Urinary bladder (tissue), 2 donors: ENCODE measurements around the gene SLC9C1. TPM values are rescaled to one million over a fixed set of nuclear protein-coding genes. Genes with fewer than 3 reads are reported as not detected.

Experiments used
- polyA plus RNA-seq: library from polyadenylated mRNA; stranded (reverse); fragments of 200-250 nt; gene quantifications from one replicate; pipeline ENCODE4 v1.2.3, GENCODE V29; 2013
- small RNA-seq: library from RNA; depleted of rRNA; stranded (forward); fragments of <200 nt; gene quantifications from one replicate; pipeline ENCODE3, GENCODE V24; 2014
- total RNA-seq: library from RNA; depleted of rRNA; stranded (reverse); fragments of >200 nt; gene quantifications from one replicate; pipeline ENCODE4 v1.2.3, GENCODE V29; 2014
- donor health status: healthy.

The SLC9C1 gene
- total and polyA plus RNA-seq, 2 donors: 1.9 TPM; not detected in 1

Small RNAs within 50 kb of the gene (small RNA-seq; reads per million reads assigned to genes)
- not detected for gene MIR567

Other genes with a start within 250 kb of the SLC9C1 start
- gene C3orf52, start 207.8 kb downstream of the SLC9C1 start, total RNA-seq: 7.5 TPM
- 2.6 TPM for gene C3orf52, start 207.8 kb downstream of the SLC9C1 start, polyA plus RNA-seq
- 1.7 TPM for gene GCSAM, start 161.0 kb downstream of the SLC9C1 start, total RNA-seq
- gene GCSAM, start 161.0 kb downstream of the SLC9C1 start, polyA plus RNA-seq: 0.43 TPM
- gene CD200, start 38.9 kb upstream of the SLC9C1 start, total RNA-seq: 23.0 TPM
- gene CD200, start 38.9 kb upstream of the SLC9C1 start, polyA plus RNA-seq: 36.2 TPM
- gene BTLA, start 205.3 kb upstream of the SLC9C1 start, total RNA-seq: 2.2 TPM
- gene BTLA, start 205.3 kb upstream of the SLC9C1 start, polyA plus RNA-seq: 0.25 TPM